IPS-15b (cell line): ENCODE data around the gene QPRT.
"Not testable (repeated sequence)": the region's sequence is repeated elsewhere in the genome, so short reads cannot be mapped to it uniquely, and the experiment has no call there.

Experiments used
- H3K27me3 ChIP-seq: one replicate; pipeline ENCODE4 v1.6.1; 2013; ENCODE audit warnings: low read length; ENCODE audit not compliant: control insufficient read depth, insufficient read depth
- H3K36me3 ChIP-seq: one replicate; pipeline ENCODE4 v1.6.1; 2013; ENCODE audit warnings: low read length; ENCODE audit not compliant: control insufficient read depth, insufficient read depth
- H3K4me1 ChIP-seq: one replicate; pipeline ENCODE4 v1.6.1; 2013; ENCODE audit warnings: mild to moderate bottlenecking, low read length; ENCODE audit not compliant: control insufficient read depth, insufficient read depth
- H3K4me3 ChIP-seq: one replicate; pipeline ENCODE4 v1.5.1; 2013; ENCODE audit warnings: low read depth, low read length
- H3K9ac ChIP-seq: one replicate; pipeline ENCODE4 v1.6.1; 2013; ENCODE audit warnings: low read depth, mild to moderate bottlenecking, low read length
- H3K9me3 ChIP-seq: one replicate; pipeline ENCODE4 v1.6.1; 2013; ENCODE audit warnings: mild to moderate bottlenecking, low read length; ENCODE audit not compliant: control insufficient read depth, insufficient read depth

QPRT gene

GRCh38 chr16:29664091-29664921, 14.7 kb upstream of the QPRT start:
- Histone ChIP-seq H3K4me1 (peaks cover 15% of the 10 kb centered on the region), H3K9ac (no peak overlapping the region), H3K36me3 (no peaks in the 10 kb centered on the region), H3K9me3 (no peaks in the 10 kb centered on the region), H3K27me3 (no peaks in the 10 kb centered on the region), H3K4me3 (no peak overlapping the region)

- H3K9ac ChIP-seq: peak overlapping the region; percentile 29
- H3K27me3 ChIP-seq: no peaks in the 10 kb centered on the region
- H3K4me3 ChIP-seq: no peak overlapping the region
- no peaks in the 10 kb centered on the region for H3K9me3 ChIP-seq
- peaks cover 15% of the 10 kb centered on the region for H3K4me1 ChIP-seq
- no peaks in the 10 kb centered on the region for H3K36me3 ChIP-seq
Observed at GRCh38 chr16:29665294-29666077, 13.5 kb upstream of the QPRT start.

- not testable (repeated sequence) for H3K27me3 ChIP-seq, H3K9me3 ChIP-seq, H3K36me3 ChIP-seq, H3K9ac ChIP-seq
- H3K4me3 ChIP-seq: peak overlapping the region; percentile 48
- peaks cover 15% of the 10 kb centered on the region for H3K4me1 ChIP-seq
Observed at GRCh38 chr16:29667322-29667610, 11.7 kb upstream of the QPRT start.

GRCh38 chr16:29667755-29668154, 11.2 kb upstream of the QPRT start:
- no peak overlapping the region for H3K4me3 ChIP-seq
- H3K27me3 ChIP-seq: no peaks in the 10 kb centered on the region
- no peaks in the 10 kb centered on the region for H3K9me3 ChIP-seq
- no peak overlapping the region for H3K9ac ChIP-seq
- peaks cover 13% of the 10 kb centered on the region for H3K4me1 ChIP-seq
- no peaks in the 10 kb centered on the region for H3K36me3 ChIP-seq

GRCh38 chr16:29668267-29668666, 10.7 kb upstream of the QPRT start:
- H3K4me3 ChIP-seq: no peak overlapping the region
- H3K9me3 ChIP-seq: no peaks in the 10 kb centered on the region
- no peaks in the 10 kb centered on the region for H3K36me3 ChIP-seq
- no peak overlapping the region for H3K9ac ChIP-seq
- H3K27me3 ChIP-seq: no peaks in the 10 kb centered on the region
- peaks cover 13% of the 10 kb centered on the region for H3K4me1 ChIP-seq

- Histone ChIP-seq H3K36me3 (no peaks in the 10 kb centered on the region), H3K9ac (no peak overlapping the region), H3K4me1 (peaks cover under 1% of the 10 kb centered on the region), H3K4me3 (no peak overlapping the region), H3K9me3 (no peaks in the 10 kb centered on the region), H3K27me3 (no peaks in the 10 kb centered on the region)
Observed at GRCh38 chr16:29673501-29673900, 5.5 kb upstream of the QPRT start.

GRCh38 chr16:29674188-29674587, 4.8 kb upstream of the QPRT start:
- no peak overlapping the region for H3K9ac ChIP-seq
- no peaks in the 10 kb centered on the region for H3K36me3 ChIP-seq
- peaks cover 2% of the 10 kb centered on the region for H3K4me1 ChIP-seq
- H3K4me3 ChIP-seq: no peak overlapping the region
- H3K9me3 ChIP-seq: no peaks in the 10 kb centered on the region
- H3K27me3 ChIP-seq: no peaks in the 10 kb centered on the region

GRCh38 chr16:29675811-29676643, 3.0 kb upstream of the QPRT start:
- no peaks in the 10 kb centered on the region for H3K9me3 ChIP-seq
- no peaks in the 10 kb centered on the region for H3K27me3 ChIP-seq
- no peaks in the 10 kb centered on the region for H3K36me3 ChIP-seq
- peaks cover 6% of the 10 kb centered on the region for H3K4me1 ChIP-seq
- no peak overlapping the region for H3K9ac ChIP-seq
- no peak overlapping the region for H3K4me3 ChIP-seq

- Histone ChIP-seq H3K4me1 (peaks cover 6% of the 10 kb centered on the region), H3K4me3 (no peak overlapping the region)
Observed at GRCh38 chr16:29676989-29677785, 1.8 kb upstream of the QPRT start.

GRCh38 chr16:29680180-29680598, 1.2 kb downstream of the QPRT start:
- Histone ChIP-seq H3K4me1 (peaks cover 6% of the 10 kb centered on the region), H3K27me3 (no peaks in the 10 kb centered on the region), H3K9me3 (no peaks in the 10 kb centered on the region), H3K4me3 (peak overlapping the region; percentile 53), H3K9ac (no peak overlapping the region), H3K36me3 (peaks cover 3% of the 10 kb centered on the region)

More at GRCh38 chr16:29676989-29677785, 1.8 kb upstream of the QPRT start:
- Histone ChIP-seq H3K9me3 (no peaks in the 10 kb centered on the region), H3K27me3 (no peaks in the 10 kb centered on the region), H3K36me3 (no peaks in the 10 kb centered on the region), H3K9ac (no peak overlapping the region)

GRCh38 chr16:29683543-29684090, 4.6 kb downstream of the QPRT start:
- peaks cover 3% of the 10 kb centered on the region for H3K36me3 ChIP-seq
- peaks cover 13% of the 10 kb centered on the region for H3K4me1 ChIP-seq
- H3K4me3 ChIP-seq: no peak overlapping the region
- no peaks in the 10 kb centered on the region for H3K9me3 ChIP-seq
- H3K27me3 ChIP-seq: no peaks in the 10 kb centered on the region
- no peak overlapping the region for H3K9ac ChIP-seq
